LHCN-M2 (cell line): ENCODE results near the gene ICE1. TPM values are rescaled to one million over a fixed set of nuclear protein-coding genes. Genes with fewer than 3 reads are reported as not detected.
"Not testable (repeated sequence)": the region's sequence is repeated elsewhere in the genome, so short reads cannot be mapped to it uniquely, and the experiment has no call there.

ENCODE experiments used
- DNase-seq: peaks from one replicate; pipeline ENCODE4 v3.0.0-alpha.2; 2012; ENCODE audit warnings: low read depth
- polyA plus RNA-seq: library from polyadenylated mRNA; unstranded; fragments of >200 nt; gene quantifications from one replicate; pipeline ENCODE4 v1.2.1, GENCODE V29; 2012; ENCODE audit warnings: missing spikeins
- total RNA-seq: library from RNA; depleted of rRNA; stranded (reverse); fragments of >200 nt; gene quantifications from 2 replicates; pipeline ENCODE4 v1.2.3, GENCODE V29; 2014; rRNA removed

ICE1 gene, protein sequence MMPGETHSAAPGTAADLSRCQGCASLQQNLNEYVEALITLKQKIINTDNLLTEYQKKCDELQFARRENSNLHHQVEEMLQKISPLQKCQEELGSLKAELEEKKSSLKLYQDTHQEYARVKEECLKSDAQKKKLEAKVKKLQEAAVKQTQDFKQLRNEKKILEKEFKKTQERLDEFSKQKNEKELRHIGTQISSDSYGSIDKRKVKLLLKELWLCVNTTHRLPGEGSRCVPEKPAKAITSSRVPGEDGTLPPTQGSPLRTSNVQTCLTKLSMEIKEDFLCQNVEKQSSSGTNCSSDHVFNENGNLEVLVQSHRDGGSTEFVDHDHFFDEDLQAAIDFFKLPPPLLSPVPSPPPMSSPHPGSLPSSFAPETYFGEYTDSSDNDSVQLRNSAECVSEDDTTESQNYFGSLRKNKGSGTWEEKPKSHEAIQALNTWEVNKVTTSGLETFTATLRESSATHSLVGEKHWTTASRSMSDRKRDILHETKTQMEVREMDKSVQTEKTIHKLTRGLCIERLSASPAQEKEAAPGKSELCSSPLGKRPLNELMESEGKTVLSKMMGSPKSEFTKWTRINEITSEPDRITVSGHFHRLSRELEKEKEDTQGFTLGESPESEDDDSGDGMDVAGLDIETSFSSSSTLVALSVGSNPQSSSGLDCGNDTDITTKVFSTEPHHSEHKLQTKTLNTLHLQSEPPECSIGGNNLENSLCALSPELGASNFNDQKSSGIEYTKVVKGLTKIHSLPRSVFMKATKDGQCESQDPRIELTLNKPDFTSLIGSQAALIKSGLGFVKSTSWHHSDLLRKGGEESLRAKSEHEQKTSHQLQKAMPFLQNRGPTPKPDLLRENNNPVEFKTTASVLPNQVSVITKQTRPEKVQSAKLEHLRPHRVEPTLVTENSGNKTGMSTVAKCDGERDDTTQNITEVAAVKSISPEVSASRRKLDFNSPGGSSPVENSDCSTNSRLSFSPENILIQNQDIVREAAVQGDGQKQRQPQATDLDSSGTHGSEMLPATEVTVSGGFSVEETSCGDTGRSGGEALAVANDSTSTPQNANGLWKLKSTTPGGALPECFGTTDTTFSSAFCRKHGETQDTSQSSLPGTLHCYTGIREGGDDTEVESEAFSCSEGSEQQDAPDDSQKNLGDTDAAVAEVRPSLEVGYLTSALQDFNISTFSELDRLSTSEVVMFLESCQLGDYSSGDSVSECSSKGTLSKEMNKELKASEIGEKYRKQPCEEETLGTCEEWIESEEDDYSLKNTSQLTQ (N-terminal part only)
- 27.3 and 28.5 TPM in 2 replicates for total RNA-seq
- 5.3 TPM for polyA plus RNA-seq

DNA sequence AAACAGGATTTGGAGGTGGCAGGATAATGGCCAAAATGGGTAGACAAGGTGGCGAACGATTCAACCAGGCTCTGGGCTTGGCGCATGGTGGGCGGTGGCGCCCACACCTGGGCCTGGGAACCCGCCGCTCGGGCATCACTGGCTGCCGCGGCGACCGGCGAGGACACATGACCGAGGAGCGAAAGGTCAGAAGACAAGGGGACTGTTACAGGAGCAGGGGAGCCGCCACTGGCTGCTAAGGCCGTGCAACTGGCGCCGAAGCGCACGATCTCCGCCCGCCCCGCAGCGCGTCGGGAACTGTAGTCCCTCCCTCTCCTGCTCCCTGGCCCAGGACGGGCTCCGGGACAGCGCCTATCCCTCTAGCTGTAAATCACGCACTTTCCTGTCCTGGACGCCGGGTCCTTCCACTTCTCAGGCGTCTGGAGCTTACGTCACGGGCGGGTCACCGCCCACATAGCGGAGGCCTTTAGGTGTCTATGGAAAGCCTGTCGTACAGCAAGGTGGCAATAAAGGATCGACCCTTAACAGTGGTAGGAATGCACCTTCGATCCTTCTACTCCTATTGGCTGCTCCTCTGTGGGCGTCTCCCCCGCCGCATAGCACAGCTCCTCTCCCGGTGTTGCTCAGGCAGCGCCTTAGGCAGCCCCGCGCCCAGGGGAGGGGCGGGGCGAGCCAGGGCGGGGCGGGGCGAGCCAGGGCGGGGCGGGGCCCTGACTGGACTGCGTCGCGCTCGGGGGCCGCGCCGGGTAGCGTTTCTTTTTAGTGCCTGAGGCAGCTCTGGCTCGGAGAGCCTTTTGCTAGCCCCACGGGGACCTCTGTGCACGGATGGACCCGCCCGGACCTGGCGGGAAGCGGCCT lies at the start of gene ICE1:
ICE1 (plus strand) TSS at position 717 of the 858 bp plus-strand sequence. CDS start 239 bp downstream, outside the sequence.
- DNase-seq: peak; percentile 97

DNA sequence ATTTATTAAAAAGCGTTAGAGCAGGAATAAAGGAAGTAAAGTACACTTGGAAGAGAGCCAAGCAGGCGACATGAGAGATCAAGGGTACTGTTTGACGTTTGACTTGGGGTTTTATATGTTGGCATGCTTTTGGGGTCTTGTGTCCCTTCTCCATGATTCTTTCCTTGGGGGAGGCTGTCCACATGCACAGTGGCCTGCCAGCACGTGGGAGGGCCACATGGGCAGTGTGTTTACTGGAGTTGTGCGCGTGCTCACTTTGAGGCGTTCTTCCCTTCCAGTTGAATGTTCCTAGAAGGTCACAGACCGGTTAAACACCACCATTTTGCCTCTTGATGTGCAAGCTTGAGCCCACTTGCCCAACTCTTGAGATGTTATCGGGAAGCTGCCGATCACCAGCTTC lies 49.5 kb upstream of the ICE1 start:
- no peak for DNase-seq

DNA sequence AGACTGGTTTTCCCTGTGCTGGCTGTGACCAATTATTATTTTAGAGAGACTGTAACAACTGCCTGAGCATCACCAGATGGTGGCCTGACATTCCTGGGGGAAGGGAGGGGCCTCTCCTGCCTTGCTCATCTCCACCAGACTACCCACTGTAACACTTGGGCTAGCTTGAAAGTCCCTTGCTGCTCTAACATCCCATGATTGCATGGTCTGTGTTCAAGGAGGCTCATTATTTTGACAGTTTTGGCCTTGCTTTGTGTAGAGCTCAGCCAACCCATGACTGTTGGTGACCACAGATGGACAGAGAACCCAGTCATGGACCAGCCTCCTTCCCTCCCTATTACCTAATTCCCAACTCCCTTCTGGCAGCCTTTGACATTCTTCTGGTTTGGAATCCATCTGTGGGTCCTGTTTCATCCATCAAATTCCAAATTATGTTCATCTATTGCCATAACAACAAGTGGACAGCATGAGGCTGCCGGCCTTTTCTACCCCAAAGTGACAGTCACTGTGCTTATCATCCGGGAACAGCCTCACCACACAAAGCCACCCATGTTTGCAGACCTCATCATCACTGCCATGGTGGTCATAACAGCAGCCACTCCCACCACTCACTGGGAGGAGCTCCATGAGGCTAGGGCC lies 49.0 kb upstream of the ICE1 start:
- DNase-seq: peak; percentile 17

DNA sequence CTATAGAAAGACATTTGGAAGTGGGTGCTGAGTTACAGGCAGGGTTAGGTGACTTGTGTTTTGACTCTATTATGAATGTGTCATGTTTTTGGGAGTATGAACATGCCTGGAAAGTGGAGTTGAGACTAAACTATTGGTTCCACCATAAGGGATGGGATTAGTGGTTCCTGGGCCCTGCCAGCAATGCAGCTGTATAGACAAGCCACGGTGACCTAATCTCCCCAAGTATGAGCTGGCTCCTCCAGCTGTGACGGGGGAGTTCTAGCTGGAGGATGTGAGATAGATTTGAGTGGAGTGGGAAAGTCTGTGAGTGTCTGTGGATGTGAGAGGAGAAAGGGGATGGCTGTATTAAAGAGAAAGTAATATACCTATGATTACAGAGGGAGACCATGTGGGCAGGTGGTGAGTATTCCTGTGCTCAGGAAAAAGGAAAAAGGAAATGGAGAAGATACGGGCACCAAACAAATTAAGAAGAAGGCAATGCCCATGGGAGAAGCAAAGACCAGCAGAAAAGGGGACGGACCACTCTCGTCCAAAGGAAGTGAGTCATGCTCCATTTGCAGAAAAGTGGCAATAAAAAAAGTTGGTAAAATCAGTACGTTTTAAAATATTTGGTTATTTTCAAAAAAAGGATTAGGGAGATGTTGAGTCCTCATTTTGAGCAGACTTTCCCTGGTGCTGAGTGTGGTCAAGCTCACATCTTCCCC lies 48.3 kb upstream of the ICE1 start:
- DNase-seq: peak; percentile 78

DNA sequence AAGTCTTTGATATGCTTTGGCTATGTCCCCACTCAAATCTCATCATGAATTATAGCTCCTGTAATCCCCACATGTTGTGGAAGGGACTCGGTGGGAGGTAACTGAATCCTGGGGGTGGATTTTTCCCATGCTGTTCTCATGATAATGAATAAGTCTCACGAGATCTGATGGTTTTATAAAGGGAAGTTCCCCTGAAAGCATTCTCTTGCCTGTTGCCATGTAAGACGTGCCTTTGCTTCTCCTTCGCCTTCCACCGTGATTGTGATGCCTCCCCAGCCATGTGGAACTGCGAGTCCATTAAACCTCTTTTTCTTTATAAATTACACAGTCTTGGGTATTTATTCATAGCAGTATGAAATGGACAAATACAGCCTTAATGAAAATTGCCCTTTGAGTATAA lies 44.7 kb upstream of the ICE1 start:
- DNase-seq: no peak

DNA sequence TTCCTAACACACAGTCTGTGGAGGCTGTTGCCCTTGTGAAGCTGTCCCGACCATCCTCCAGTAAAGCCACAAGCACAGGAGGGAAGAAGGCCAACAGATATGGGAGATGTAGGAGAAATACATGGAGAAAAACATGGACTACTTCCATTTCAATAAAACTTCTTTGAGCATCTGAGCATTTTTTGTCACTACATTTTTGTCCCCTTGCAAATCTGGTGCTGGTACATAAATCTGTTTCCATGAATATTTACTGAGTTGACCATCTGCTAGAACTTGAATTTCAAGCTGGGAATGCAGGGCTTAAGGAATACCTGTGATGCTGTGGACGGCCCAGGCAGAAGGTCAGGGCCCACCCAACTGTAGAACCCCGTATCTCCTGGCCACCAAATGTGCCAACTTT lies 43.9 kb upstream of the ICE1 start:
- no peak for DNase-seq

DNA sequence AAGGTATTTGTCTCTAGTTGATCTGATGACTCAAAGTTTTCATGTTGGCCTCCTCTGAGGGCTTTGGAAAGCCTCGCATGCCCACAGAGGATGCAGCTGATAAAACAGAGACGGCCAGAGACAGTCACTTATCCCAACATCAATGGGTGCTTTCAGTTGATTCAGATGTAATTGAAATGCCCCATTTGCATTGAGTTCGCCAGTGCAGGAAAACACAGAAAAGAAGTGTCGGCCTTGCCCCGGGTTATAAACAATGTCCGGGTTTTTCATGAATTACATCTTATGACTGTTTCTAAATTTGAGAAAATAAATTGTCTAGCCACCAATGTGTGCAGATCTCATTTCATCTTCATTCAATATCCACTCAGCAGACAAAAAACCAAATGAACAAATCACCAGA lies 42.2 kb upstream of the ICE1 start:
- DNase-seq: no peak

DNA sequence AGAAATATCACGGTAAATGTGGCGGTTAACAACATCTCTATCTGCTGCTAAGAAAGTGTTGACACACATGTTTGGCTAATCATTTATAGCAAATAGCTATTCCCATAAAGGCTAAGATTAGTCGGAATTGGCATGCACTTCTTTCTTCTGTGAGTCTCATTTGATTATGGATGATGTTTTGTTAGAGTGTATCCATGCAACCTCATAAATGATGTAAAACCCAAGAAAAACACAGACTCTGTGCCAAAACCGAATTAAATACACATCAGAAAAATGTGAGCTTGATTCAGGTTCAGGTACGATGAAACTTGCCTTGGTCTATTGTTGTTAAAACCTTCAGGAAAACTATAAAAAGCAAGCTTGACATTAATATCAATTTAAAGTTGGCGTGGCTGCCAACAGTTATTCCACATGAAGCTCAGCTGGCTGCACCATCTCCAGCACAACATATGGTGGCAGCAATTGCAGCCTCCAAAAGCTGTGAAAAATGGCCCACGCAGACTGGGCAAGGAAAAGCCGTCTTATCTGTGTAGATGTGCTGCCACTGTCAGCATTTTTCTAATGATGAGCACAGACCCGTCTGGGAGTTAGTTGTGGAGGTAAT lies 41.1 kb upstream of the ICE1 start:
- DNase-seq: no peak

DNA sequence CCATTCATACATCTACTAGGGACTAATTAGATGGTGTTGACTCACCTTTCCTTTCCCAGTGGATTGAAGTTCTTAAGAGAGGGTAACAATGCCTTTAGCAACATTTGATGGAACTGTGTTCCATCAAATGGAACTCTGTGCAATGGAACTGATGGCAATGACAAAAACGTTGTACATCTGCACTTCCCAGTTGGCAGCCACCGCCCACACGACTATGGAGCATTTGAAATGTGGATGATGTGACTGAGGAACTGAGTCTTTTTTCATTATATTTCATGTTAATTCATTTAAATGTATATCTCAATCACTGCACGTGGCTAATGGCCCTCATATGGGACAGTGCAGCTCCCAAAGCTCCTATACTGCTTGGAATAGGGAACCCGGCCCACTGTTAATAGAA lies 39.0 kb upstream of the ICE1 start:
- DNase-seq: no peak

DNA sequence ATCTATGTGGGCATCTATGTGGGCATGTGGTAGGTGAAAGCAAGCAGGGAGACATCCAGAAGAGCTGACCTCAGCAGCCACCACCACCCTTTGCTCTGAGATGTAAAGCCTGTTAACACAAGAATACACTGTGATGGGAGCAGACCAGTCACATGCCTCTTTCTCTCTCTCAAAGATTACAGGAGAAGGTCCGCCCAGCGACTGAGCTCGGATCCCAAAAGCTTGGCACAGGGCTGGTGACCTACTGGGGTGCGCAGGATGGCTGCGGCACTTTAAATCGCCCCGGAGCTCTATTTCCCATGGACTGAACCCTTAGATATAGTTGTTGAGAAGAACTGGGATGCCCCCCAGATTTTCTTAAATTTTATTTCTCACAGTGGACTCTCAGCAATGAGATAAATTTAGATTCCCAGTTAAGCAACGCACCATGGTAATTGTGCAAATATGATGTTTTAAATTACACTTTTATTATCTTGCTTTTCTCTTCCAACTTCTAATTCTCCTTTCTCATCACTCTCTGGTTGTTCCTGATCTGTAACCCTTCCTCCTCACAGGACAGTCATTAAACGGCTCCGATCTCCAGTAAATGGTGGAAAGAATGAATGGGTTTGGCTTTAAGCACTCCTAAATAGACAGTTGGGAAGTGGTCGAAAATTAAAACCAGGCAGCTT lies 37.7 kb upstream of the ICE1 start:
- no peak for DNase-seq

DNA sequence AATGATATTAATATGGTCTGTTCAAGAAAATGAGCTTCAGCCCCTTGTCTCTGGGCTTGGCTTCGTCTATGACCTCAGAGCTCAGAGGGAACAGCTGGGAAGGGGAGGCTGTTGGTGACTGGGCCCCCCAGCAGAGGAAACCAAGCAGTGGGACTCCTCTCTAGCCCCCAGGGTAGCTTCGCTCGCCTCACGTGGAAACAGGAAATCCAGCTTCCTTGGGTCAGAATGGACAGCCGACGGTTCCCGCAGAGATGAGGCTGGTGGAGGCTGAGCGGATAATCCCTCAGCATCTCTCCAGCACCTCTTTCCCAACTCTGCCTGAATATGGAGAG lies 37.2 kb upstream of the ICE1 start:
- no peak for DNase-seq

DNA sequence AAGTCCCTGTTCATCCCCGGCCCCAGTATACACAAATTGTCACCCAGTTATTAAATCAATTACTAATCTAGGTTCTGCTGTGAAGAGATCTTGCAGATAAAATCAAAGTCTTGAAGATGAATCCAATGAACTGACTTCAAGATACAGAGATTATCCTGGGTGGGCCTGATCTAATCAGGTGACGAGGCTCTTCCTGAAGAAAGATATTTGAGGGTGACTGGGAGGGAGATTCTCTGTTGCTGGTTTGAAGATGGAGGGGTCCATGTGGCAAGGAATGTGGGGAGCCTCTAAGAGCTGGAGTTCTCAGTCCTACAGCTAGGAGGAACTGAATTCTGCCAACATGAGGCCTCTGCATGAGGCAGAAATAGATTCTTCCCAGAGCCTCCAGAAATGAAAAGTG lies 36.1 kb upstream of the ICE1 start:
- DNase-seq: no peak

DNA sequence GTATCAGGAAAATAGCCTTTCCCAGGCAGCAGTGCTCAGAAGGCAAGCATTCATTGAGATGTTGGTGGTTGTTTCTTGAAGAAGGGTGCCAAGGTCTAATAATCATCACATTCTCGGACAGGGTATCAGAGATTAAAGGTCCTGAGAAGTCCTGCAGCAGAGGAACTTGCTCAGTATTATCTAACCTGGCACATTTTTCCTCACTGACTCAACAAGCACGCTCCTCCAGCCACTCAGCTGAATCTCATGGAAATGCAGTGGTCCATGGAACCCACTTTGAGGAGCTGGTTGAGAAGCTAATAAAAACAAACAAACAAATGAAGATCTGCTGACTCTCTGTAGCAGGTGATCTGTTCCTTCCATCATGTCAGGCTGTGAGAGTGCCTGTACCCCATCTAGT lies 35.3 kb upstream of the ICE1 start:
- no peak for DNase-seq

DNA sequence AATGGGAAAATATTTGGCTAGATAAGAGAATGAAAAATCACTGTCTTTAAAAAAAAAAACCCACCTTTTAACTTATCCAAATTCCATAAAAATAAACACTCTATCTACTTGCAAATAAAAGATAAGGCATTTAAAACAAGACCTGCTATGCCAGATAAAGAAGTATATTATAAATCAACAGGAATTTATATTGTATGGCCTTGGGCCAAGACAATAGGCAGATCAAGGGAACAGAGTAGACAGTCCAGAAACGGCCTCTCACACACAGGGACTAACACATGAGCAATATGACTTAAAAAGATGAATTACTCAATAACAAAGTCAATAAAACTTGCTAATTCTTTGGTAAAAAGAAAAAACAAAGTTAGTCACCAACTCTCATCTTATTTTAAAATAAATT lies 34.7 kb upstream of the ICE1 start:
- DNase-seq: no peak

DNA sequence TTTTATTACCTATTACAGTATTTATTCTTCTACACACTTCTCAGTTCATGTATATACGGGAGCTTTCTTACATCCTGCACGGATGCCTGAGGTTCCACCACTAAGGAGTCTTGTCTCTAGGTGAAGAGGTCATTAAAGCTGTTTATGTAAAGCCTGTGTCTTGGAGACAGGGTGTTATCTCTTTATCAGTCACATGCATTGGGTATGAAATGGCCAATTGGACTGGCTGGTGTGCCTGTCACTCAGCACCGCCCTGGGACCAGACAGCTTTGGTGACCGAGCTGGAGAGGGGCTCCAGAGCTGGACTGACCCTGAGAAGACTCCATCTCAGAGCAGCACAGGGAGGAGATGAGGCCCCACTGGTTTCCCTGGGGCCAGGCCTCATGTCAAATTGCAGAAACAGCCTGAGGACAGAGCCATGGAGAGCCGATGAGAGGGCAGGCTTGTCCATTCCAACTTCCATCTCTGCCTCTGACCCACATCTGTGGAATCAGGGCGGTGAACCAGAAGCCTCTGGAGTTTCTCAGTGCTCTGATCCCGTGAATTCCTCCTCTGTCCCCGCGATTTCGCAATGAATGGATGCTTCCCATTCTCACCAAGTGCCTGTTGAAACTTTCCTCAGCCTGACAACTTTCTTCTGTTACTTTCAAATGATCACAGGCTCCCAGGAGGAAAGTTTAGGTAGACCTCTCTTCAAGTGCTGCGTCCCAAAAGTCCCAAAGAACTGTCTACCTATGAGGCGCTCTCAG lies 32.2 kb upstream of the ICE1 start:
- not testable (repeated sequence) for DNase-seq

DNA sequence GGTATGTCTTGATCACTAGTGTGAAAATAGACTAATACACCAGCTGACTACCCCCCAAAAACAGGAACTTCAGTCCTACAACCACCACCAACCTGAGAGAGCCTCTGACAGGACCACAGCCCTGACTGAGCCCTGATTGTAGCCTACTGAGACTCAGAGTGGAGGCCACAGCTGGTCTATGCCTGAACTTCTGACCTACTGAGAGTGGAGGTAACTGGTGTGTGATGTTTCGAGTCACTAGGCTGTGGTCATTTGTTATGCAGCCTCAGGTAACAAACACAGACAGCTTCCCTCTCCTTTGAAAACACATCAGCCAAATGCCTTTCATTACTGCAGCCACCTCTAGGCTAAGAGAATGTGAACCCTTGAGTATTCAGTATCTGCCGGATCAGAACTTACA lies 30.0 kb upstream of the ICE1 start:
- not testable (repeated sequence) for DNase-seq

DNA sequence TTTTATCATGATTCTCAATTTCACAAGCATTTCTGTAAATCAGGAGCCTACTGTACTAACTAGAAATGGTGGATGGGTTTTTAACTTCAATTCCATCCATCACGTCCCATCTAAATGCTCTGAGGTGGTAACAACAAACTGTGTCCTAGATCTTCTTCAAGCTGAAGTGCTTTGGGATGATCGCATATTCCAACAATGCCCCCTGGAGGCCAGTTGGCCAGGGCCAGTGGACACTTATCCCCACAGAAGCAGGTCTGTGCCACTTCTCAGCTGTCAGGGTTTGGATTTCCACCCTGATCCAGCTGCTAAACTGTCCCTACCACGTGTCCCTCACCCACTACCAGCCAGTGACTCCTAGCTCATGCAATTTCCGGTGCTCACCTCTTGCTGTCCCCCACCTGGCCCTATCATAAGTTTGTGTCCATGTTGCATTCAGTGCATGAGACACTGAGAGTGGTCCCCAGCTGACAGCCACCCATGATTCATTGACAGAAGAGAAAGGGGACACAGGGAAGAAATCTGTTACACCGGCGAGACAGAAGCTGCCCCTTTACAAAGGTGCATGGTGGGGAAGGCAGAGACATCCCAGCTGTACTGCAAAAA lies 28.0 kb upstream of the ICE1 start:
- DNase-seq: peak; percentile 58

DNA sequence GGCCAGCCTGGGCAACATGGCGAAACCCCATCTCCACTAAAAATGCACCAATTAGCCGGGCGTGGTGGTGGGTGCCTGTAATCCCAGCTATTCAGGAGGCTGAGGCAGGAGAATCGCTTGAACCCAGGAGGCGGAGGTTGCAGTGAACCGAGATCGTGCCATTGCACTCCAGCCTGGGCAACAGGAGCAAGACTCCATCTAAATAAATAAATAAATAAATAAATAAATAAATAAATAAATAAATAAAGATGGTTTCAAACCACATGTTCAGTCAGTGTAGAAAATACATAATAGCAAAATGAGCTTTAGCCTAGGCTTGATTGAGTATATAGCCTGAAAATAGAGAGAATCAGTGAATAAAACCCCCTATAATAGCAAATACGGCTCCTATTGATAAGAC lies 27.4 kb upstream of the ICE1 start:
- not testable (repeated sequence) for DNase-seq
